ENCODE results near the gene CXorf38.

DNA sequence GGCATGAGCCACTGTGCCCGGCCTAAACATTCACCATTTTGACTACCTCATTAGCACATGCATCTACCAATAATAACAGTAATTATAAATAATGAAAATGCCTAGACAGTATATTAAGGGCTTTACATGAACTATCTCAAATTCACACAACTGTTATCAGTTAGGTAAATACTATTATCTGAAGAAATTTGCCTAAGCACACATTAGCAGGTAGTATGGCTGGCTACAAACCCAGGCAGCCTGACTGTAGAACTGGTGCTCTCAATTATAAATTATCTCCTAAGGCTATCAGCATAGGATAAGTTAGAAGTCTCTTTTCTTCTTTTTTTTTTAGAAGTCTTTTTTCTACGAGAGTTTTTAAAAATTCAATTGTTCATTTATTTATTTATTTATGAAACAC is 14.1 kb upstream of the CXorf38 start:
- TF ChIP-seq, protein P1, sequence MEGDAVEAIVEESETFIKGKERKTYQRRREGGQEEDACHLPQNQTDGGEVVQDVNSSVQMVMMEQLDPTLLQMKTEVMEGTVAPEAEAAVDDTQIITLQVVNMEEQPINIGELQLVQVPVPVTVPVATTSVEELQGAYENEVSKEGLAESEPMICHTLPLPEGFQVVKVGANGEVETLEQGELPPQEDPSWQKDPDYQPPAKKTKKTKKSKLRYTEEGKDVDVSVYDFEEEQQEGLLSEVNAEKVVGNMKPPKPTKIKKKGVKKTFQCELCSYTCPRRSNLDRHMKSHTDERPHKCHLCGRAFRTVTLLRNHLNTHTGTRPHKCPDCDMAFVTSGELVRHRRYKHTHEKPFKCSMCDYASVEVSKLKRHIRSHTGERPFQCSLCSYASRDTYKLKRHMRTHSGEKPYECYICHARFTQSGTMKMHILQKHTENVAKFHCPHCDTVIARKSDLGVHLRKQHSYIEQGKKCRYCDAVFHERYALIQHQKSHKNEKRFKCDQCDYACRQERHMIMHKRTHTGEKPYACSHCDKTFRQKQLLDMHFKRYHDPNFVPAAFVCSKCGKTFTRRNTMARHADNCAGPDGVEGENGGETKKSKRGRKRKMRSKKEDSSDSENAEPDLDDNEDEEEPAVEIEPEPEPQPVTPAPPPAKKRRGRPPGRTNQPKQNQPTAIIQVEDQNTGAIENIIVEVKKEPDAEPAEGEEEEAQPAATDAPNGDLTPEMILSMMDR (IDR thresholded peaks at IDR 0.05): no peak
- no peak for TF ChIP-seq EZH2 (IDR thresholded peaks at IDR 0.05; ENCODE audit: borderline replicate concordance, insufficient read depth, low read depth, low read length, poor library complexity, severe bottlenecking)

Data from B cell (primary cell).